H1 (cell line): ENCODE results near the gene LAP3. TPM values are rescaled to one million over a fixed set of nuclear protein-coding genes. Genes with fewer than 3 reads are reported as not detected.

Experiments
- BRCA1 ChIP-seq: IDR thresholded peaks from 2 replicates; pipeline ENCODE4 v1.6.1; 2012; ENCODE audit warnings: low read depth, low read length, improper control_type of control experiment
- HDAC2 ChIP-seq, 2 experiments: fragments of 300-600 bp in 1 of 2; sonication (generic) in 1 of 2; IDR thresholded peaks; 2 replicates each; pipeline ENCODE4 v1.6.1; 2011 to 2012; ENCODE audit warnings: low read depth in 2 of 2, low read length in 2 of 2, mild to moderate bottlenecking in 2 of 2, moderate library complexity in 2 of 2, borderline replicate concordance in 1 of 2, inconsistent platforms in 1 of 2
- JUND ChIP-seq: IDR thresholded peaks from 2 replicates; pipeline ENCODE4 v1.6.1; 2011; ENCODE audit warnings: mild to moderate bottlenecking, improper control_type of control experiment, low read length
- KDM1A ChIP-seq: fragments of 200-600, 300-600 bp; sonication (generic); IDR thresholded peaks from 2 replicates; pipeline ENCODE4 v1.7.1; 2016; ENCODE audit warnings: mild to moderate bottlenecking, low read length, borderline replicate concordance
- POU5F1 ChIP-seq: IDR thresholded peaks from 2 replicates; pipeline ENCODE4 v1.6.1; 2011; ENCODE audit warnings: low read depth, mild to moderate bottlenecking, low read length, moderate library complexity
- RAD21 ChIP-seq, 2 experiments: IDR thresholded peaks in 1 of 2; conservative IDR thresholded peaks in 1 of 2; 2 replicates each; pipeline ENCODE4 v1.6.1; 2011; ENCODE audit warnings: low read depth in 2 of 2, low read length in 2 of 2, improper control_type of control experiment in 1 of 2, inconsistent platforms in 1 of 2, mild to moderate bottlenecking in 1 of 2, moderate library complexity in 1 of 2
- SP2 ChIP-seq: IDR thresholded peaks from 2 replicates; pipeline ENCODE4 v1.6.1; 2012; ENCODE audit warnings: mild to moderate bottlenecking, low read length, inconsistent platforms
- YY1 ChIP-seq: IDR thresholded peaks from 2 replicates; pipeline ENCODE4 v1.6.1; 2011; ENCODE audit warnings: low read depth, mild to moderate bottlenecking, low read length
- polyA plus RNA-seq, 7 experiments: library from polyadenylated mRNA; depleted of rRNA in 3 of 7; stranded (reverse) in 5 of 7; unstranded in 2 of 7; fragments of >200 nt in 5 of 7; fragments of 200-250 nt in 2 of 7; gene quantifications; 1 replicate in 5 of 7; 2 replicates in 1 of 7; 4 replicates in 1 of 7; pipeline versions ENCODE4 v1.2.1 to v1.2.3, GENCODE V29; 2011 to 2013; ENCODE audit warnings: missing spikeins in 2 of 7, mixed read lengths in 2 of 7
- total RNA-seq: library from RNA; stranded (reverse); fragmentation: NEBNext Ultra II Directional; extraction: Animal tissue kit (Norgen Biotek cat#: 25700); gene quantifications from 2 replicates; pipeline ENCODE4 v1.2.1, GENCODE V29; 2021

The LAP3 gene
- total and polyA plus RNA-seq, 2 of the 8 experiments (the other 6 are each of a cell fraction or from before 2014, with no cell fraction given), result 28.3 to 50.9 TPM

- TF ChIP-seq POU5F1 (no peak), BRCA1 (no peak), HDAC2 (IDR thresholded peaks at IDR 0.05; ENCODE audit: borderline replicate concordance in 1 of 2, low read depth in 2 of 2, low read length in 2 of 2) (no peak), YY1 (no peak), SP2 (no peak), JUND (no peak), KDM1A (no peak), RAD21 (IDR thresholded peaks at IDR 0.05 in 1 of 2, conservative IDR thresholded peaks at IDR 0.05 in 1 of 2; ENCODE audit: low read depth in 2 of 2, low read length in 2 of 2) (peak; percentile 33 to 56; a peak in 3 of 4 replicates)
Measured at GRCh38 chr4:17597517-17597916, 20.5 kb downstream of the LAP3 start (continued).
